ENCODE results near the gene AEBP2.
"Not testable (repeated sequence)": the region's sequence is repeated elsewhere in the genome, so short reads cannot be mapped to it uniquely, and the experiment has no call there.

Gene AEBP2

GRCh38 chr12:19547271-19547671, 108.0 kb downstream of the AEBP2 start:
- in situ Hi-C loops (cut with HindIII; ENCODE audit: low sequenced_read_pairs) = no loop called here

GRCh38 chr12:19548834-19549233, 109.5 kb downstream of the AEBP2 start:
- in situ Hi-C loops (cut with HindIII; ENCODE audit: low sequenced_read_pairs) = no loop called here

GRCh38 chr12:19550626-19551025, 111.3 kb downstream of the AEBP2 start:
- in situ Hi-C loops (cut with HindIII; ENCODE audit: low sequenced_read_pairs) = no loop called here

- in situ Hi-C loops (cut with HindIII; ENCODE audit: low sequenced_read_pairs) = not testable (repeated sequence)
These were observed 113.3 kb downstream of the AEBP2 start for GRCh38 chr12:19552441-19553097.

GRCh38 chr12:19553175-19553574, 113.9 kb downstream of the AEBP2 start:
- in situ Hi-C loops (cut with HindIII; ENCODE audit: low sequenced_read_pairs) = no loop called here

- in situ Hi-C loops (cut with HindIII; ENCODE audit: low sequenced_read_pairs) = no loop called here
These were observed 122.2 kb downstream of the AEBP2 start for GRCh38 chr12:19561411-19561961.

Data from DLD1 (cell line).